ENCODE results near the gene PHTF2.

DNA sequence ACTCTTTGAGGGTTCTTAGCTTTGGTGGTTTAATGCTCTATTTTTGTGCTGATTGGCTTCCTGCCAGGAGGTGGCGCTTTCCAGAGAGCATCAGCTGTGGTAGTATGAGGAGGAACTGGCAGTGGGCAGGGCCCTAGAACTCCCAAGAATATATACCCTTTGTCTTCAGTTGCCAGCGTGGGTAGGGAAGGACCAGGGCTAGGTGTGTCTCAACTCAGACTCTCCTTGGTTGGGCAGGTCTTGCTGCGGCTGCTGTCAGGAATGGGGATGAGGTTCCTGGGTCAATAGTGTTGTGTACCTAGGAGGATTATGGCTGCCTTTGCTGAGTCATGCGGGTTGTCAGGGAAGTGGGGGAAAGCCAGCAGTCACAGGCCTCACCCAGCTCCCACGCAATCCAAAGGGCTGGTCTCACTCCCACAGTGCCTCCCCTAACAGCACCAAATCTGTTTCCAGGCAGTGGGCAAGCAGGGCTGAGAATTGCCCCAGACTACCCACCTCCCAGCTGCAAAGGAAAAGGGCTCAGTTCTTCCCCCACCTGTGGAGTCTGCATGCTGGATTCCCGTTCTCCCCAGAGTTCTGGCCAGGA is 191.5 kb downstream of the PHTF2 start:
- TF ChIP-seq, protein P1, sequence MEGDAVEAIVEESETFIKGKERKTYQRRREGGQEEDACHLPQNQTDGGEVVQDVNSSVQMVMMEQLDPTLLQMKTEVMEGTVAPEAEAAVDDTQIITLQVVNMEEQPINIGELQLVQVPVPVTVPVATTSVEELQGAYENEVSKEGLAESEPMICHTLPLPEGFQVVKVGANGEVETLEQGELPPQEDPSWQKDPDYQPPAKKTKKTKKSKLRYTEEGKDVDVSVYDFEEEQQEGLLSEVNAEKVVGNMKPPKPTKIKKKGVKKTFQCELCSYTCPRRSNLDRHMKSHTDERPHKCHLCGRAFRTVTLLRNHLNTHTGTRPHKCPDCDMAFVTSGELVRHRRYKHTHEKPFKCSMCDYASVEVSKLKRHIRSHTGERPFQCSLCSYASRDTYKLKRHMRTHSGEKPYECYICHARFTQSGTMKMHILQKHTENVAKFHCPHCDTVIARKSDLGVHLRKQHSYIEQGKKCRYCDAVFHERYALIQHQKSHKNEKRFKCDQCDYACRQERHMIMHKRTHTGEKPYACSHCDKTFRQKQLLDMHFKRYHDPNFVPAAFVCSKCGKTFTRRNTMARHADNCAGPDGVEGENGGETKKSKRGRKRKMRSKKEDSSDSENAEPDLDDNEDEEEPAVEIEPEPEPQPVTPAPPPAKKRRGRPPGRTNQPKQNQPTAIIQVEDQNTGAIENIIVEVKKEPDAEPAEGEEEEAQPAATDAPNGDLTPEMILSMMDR (IDR thresholded peaks at IDR 0.05): no peak
- no peak for TF ChIP-seq POLR2A (IDR thresholded peaks at IDR 0.05)

Measured in ovary (tissue), 3 donors.